Posterior cingulate gyrus (tissue), 11 donors: ENCODE data around the gene XYLT1.

Source experiments
- DNase-seq, 10 donors: peaks; one replicate each; pipeline versions ENCODE4 v3.0.0 to v3.0.0-alpha.2; 2020 to 2021; ENCODE audit warnings: mixed read lengths in 3 of 10
- intact Hi-C: fragments of 100-400 bp; cut with DNase I; formaldehyde crosslinking; loops from one replicate; pipeline ENCODE4 v1.15.1; 2023

The XYLT1 gene

DNA sequence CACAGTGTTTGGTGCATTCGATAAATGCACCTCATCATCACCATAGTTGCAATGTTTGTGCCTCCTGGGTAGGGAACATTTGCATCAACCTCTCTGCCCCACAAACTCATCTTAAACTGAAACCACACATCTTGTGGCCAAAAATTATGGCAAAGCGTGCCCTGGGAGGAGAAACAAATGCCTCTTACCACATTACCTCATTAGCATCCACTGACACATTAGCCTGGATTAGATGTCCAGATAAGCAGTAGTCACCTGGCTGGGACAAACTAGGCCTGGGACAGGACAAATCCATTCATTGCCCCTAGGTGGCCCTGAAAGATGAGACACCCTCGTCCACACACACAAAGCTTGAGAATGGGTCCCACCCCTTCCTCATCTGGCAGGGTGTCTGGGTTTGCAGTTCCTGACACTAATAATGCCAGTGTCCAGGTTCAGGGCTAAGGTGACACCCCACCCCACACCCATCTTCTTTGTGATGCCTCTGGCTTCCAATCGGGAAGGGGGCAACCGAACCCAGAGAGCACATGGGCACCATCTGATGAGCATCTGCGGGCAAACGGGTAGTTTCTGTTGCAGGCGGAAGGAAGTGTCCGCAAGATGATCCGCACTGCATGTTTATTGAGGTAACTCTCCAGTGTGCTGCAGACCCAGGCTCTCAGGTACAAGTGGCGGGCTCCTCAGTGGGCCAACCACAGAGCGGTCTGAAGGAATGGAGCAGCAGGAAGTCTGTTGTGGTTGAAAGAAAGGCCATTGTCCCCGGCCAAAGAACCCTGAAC, 8.6 kb downstream of the XYLT1 start:
- no peak for DNase-seq
- intact Hi-C loops: no loop called here

DNA sequence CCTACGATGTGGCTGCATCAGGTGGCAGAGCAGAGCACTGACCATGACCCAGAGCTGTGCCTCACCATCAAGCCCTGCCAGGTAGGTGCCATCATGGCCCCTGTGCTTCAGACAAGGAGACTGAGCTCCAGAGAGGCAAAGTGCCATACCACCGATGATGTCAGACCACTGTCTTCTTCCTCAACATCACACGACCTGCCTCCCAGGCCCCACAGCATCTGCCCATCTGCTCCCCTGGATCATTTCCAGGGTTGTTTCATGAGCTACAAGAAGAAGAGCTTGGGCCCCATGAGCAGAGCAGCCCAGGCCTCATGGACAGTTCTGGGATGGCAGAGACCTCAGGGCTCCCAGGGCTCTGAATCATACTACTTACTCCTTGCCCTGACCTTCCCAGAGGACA, 9.9 kb downstream of the XYLT1 start:
- intact Hi-C loops: no loop called here
- DNase-seq: no peak

DNA sequence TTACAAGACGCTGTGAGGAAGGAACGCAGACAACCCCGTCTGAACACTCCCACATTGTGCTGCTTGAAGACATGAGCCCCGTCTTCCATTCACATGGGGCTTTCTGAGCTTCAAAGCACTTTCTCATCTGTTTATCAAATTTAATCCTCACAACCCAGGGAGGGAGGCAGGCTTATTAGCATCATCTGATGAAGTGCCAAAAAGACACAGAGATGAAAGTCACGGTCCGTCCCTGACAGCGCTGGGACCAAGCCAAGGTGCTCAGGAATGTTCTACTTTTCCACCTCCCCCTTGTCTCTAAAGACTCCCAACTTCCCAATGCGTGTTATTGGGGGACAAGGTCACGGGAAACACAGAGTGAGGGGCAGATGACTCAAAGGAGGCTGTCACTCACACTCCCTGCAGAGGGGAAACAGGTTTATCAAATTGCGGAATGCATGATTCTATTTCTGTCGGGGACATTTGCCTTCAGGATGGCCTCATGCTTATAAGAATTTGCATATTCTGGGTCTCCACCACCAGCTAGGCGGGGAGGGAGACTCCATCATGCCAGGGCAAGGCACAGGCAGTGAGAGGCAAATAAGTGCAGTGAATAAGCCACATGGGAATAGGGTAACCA, 10.7 kb downstream of the XYLT1 start:
- intact Hi-C loops: no loop called here
- no peak for DNase-seq

GRCh38 chr16:17457997-17458396, 12.8 kb downstream of the XYLT1 start:
- no peak for DNase-seq
- intact Hi-C loops: no loop called here

DNA sequence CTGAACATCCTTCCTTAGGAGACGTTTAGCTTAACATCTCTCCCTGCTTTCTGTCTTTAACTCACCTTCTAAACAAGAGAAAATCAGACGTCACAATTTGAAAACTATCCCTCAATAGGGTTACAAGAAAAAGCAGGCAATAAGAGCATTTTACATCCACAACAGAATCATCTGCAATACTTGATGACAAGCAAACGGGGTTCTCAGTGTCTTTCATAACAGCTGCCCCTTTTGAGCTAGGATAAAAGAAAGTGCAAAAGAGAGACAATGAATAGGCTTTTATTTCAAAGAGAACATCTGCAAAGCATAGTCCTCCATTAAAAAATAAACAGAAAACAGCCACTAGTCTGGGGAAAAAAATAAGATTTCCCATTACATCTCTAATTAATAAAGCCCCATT, 13.2 kb downstream of the XYLT1 start:
- intact Hi-C loops: no loop called here
- DNase-seq: no peak

DNA sequence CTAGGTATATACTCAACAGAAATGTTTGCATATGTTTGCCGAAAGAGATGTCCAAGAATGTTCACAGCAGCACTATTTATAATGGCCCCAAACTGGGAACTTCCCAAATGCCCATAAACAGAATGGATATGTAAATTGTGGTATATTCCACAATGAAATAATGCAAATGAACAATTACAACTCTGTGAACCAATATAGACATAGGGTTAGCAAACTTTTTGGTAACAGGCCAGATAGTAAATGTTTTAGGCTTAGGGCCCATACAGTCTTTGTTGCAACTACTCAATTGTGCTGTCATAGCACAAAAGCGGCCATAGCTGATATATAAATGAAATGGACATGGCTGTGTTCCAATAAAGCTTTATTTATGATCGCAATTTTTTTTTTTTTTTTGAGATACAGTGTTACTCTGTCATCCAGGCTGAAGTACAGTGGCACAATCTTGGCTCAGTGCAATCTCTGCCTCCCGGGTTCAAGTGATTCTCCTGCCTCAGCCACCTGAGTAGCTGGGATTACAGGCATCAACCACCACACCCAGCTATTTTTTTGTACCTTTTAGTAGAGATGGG, 16.5 kb downstream of the XYLT1 start:
- DNase-seq: no peak
- intact Hi-C loops: loop anchor here (5.0 kb wide), 1 partner anchor 37 kb away; no protein-coding TSS in a partner anchor

DNA sequence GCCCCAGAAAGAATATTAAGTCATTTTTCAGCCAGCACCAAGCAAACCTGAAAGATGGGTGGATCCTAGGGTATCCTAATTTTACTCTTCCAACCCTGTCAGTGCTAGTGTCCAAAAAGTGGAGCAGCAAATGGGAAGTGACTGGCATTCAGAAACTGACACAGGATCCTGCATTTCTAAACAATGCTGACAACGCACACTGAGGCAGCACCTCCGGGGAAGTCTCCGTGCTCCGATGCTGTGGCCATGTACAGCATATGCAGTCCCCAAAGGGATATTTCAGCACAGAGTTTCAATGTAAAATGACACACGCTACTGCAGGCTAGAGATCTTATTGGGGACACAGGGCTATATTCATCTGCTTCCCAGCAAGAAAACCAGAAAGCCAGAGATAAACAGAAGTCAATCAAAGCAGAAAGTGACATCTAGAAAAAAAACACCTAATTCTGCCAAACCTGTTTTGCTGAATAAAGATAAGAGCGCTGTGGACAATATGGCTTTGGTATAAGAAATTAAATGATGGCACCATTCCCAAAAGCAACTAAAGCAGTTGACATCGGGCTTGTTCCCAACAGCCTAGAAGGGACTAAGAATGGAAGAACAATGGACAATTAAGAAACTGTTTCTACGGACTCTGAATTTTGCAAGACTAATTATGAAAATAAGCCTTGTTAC, 17.3 kb downstream of the XYLT1 start:
- intact Hi-C loops: loop anchor here (5.0 kb wide), 1 partner anchor 36 kb away; no protein-coding TSS in a partner anchor
- DNase-seq: no peak

DNA sequence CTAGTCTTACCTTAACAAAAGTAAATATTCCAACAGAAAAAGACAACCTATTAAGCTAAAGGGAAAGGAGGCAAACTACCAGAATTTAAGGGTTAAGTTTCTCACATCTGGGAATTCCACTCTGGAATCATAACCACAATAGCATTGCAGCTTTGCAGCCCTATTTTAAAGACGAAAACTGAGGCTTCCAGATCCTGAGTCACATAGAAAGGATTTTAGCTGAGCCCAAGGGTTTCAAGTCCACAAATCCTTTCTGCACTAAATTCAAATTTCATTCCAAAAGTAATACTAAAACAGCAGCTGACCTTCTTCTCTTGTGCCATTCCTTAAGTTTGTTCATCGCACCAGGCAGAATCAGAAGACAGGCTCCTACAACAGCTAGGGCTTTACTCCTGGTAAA, 17.8 kb downstream of the XYLT1 start:
- intact Hi-C loops: loop anchor here (5.0 kb wide), 1 partner anchor 36 kb away; no protein-coding TSS in a partner anchor
- no peak for DNase-seq

GRCh38 chr16:17451843-17452242, 18.9 kb downstream of the XYLT1 start:
- intact Hi-C loops: loop anchor here (5.0 kb wide), 1 partner anchor 35 kb away; no protein-coding TSS in a partner anchor
- no peak for DNase-seq

DNA sequence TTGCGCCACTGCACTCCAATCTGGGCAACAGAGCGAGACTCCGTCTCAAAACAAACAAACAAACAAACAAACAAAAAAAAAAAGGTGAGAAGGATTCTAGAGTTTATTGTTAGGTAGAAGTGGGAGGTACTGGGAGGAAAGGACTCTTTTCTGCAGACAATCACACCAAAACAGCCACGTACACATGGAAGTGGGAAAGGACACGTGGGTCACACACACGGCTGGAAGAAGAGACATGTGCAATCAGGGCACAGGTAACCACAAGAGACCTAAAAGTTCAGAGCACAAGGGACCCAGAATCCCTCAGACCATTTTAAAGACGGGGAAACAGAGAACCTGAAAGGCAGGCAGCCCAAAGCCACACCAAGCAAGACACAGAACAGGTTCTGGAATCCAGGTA, 20.5 kb downstream of the XYLT1 start:
- intact Hi-C loops: loop anchor here (5.0 kb wide), 1 partner anchor 33 kb away; no protein-coding TSS in a partner anchor
- DNase-seq: no peak

- peak in 1 of 10 donors; percentile 73 for DNase-seq
- intact Hi-C loops: no loop called here
Measured at GRCh38 chr16:17448640-17449638, 21.8 kb downstream of the XYLT1 start.

DNA sequence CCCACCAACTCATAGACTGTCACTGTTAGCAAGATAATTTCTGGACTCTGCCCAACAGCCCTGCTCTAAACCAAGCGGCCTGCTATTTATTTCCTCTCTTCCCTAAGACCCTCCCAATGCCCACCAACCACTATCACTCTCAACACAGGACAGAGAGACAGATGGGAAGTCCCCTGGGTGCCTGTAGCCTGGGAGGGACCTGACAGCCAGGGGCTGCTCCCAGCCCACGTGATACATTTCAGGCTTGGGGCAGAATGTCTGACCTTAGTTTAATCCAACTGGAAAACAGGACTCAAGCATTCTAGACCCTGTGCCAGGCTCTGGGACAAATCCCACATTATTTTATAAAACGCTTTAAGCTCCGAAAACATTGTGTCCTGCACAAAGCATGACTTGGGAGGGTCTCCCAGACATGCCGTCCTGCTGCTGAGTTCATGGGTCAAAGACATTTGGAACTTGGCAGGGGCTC, 23.6 kb downstream of the XYLT1 start:
- DNase-seq: no peak
- intact Hi-C loops: no loop called here

GRCh38 chr16:17446661-17447060, 24.1 kb downstream of the XYLT1 start:
- DNase-seq: no peak
- intact Hi-C loops: no loop called here

GRCh38 chr16:17445421-17445820, 25.3 kb downstream of the XYLT1 start:
- intact Hi-C loops: no loop called here
- no peak for DNase-seq

DNA sequence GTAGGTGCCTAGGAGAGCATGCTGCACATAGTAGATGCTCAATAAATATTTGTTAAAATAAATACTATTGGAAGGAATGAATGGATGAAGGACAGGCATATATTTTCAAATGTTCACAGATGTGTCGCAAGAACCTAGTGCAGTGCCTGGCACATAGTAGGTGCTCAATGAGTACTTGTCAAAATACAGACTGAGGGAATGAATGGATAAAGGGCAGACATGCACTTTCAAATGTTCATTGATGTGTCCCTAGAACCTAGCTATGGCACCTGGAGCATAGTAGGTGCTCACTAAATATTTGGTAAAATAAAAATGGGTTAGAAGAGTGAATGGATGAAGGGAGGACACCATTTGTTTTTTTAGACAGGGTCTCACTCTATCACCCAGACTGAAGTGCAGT, 26.1 kb downstream of the XYLT1 start:
- intact Hi-C loops: no loop called here
- DNase-seq: no peak

DNA sequence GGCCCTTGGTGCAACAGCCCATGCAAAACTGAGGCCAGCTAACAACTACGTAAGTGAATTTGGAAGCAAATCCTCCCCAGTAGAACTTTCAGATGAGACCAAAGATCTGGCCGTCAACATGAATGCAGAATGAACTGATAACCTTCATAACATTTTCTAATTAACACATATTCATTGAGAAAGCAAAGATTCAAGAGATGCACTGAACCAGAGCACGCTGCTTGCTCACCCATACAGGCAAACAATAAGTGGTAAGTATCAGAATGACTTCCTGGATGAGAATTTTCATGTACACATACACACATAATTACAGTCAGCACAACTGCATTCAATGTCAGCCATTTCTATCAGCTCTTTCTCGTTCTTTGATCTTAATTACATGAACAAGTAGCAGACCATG, 30.6 kb downstream of the XYLT1 start:
- DNase-seq: no peak
- intact Hi-C loops: no loop called here

DNA sequence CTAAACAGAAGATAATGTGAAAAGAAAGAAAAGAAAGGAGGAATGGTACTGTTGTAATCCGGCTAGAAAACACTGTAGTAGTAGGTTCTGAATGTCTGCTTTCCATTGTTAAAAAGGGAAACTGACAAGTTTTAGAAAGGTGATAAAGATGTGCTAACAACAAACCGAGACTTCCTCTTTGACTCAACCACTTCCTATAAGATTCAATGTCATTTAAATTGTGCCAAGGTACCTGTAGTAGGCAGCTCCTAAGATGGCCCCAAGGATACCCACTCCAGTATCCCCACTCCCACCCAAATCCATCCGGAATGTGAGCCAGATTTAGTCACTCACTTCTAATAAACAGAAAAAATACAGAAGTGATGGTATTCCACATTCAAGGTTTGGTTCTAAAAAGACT, 31.2 kb downstream of the XYLT1 start:
- intact Hi-C loops: no loop called here
- DNase-seq: no peak

DNA sequence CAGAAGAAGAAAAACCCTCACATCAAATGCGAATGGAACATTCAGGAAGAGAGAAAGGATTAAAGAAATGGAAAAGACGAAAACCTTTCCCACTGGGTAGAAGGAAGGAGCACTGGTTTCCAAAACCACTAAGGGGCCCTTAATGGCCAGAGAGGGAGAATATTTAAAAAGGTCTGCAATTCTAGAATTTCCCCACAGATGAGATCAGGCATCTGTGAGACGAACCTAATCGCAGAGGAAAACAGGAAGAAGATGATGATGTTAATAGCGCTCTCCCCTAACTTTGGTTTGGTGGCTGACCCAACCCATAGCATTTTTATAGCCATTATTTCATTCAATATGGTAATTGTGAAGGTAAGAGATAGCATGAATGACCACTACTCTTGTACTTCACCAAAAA, 32.8 kb downstream of the XYLT1 start:
- DNase-seq: no peak
- intact Hi-C loops: no loop called here

GRCh38 chr16:17437127-17437720, 33.5 kb downstream of the XYLT1 start:
- intact Hi-C loops: no loop called here
- peak in 4 of 10 donors; percentile 14 to 81 (median 34) for DNase-seq
